T1000 (cell line): ENCODE measurements around the gene KCNQ4.

ENCODE experiments used
- DNase-seq: peaks from one replicate; lab custom pipeline; 2025; ENCODE audit warnings: mixed read lengths; lab: John Stamatoyannopoulos, UW

The KCNQ4 gene

GRCh38 chr1:40777224-40777970 is 6.2 kb upstream of the KCNQ4 start:
- no peak for DNase-seq

GRCh38 chr1:40780678-40781607 is 2.6 kb upstream of the KCNQ4 start:
- no peak for DNase-seq

- DNase-seq, result no peak
Measured at GRCh38 chr1:40781608-40781971, 2.0 kb upstream of the KCNQ4 start.

- no peak for DNase-seq
Measured at GRCh38 chr1:40782371-40782956, 1.1 kb upstream of the KCNQ4 start.

GRCh38 chr1:40784141-40784770 is 669 bp downstream of the KCNQ4 start:
- DNase-seq, result no peak

DNA sequence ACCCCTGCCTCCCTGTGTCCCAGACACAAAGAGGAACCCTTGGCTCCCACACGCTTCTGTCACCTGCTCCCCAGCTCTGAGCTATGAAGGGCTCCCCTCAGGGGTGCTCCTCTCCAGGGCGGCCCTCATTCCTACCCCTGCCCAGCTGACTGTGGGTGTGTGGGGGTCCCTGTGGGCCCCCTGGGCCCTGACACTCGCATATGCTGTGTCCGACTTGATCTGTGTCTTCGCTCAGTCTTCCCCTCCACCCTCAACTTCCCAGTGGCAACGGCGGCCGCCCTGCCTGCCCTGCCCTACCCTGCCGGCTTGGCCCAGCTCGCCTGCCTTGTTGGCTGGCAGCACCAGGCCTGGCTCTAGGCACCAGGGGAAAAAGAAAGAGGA is 1.2 kb downstream of the KCNQ4 start:
- no peak for DNase-seq

DNA sequence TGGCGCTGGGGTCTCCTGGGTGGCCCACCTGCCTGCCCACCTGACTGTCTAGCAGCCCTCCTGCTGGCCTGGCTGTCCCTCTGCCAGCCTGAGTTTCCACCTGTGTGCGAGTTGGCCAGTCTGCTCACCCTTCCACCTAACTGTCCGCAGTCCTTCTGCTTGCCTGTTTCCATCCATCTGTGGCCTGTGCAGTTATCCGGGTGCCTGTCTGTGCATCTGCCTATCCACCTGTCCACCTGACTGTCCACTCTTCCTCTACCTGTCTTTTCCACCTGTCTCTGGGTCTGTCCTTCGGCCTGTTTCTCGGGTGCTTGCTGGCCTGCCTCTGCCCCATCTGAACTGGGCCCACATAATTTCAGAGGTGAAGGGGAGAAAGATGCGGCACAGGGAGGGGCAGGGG is 1.9 kb downstream of the KCNQ4 start:
- no peak for DNase-seq

GRCh38 chr1:40786171-40786994 is 2.8 kb downstream of the KCNQ4 start:
- DNase-seq, result no peak

DNA sequence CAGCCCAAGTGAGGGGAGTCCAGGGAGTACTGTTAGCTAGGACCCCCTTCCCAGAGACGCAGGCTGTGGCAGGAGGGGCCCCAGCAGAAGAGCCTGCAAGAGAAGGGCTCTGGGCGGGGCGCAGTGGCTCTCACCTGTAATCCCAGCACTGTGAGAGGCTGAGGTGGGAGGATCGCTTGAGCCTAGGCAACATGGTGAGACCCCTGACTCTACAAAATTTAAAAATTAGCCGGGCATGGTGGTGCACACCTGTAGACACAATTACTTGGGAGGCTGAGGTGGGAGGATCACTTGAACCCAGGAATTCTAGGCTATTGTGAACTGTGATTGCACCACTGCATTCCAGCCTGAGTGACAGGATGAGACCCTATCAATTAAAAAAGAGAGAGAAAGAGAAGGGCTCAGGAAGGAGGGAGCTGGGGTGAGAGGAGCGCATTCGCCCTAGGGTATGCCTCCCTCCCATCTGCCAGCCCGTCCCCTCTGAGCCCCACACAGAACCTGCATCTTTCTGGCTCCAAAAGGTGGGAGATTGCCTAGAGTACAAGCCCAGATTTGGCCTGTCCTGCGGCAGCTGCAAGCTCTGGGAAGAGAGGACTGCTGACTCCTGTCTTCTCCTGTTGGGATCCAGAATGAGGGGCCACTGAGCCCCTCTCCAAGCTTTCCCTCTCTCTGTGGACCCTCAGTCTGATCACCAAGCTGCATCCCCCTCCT is 3.6 kb downstream of the KCNQ4 start:
- DNase-seq, result no peak

GRCh38 chr1:40787737-40788560 is 4.4 kb downstream of the KCNQ4 start:
- no peak for DNase-seq

GRCh38 chr1:40788561-40789341 is 5.2 kb downstream of the KCNQ4 start:
- DNase-seq, result no peak

GRCh38 chr1:40789342-40789598 is 5.7 kb downstream of the KCNQ4 start:
- no peak for DNase-seq

DNA sequence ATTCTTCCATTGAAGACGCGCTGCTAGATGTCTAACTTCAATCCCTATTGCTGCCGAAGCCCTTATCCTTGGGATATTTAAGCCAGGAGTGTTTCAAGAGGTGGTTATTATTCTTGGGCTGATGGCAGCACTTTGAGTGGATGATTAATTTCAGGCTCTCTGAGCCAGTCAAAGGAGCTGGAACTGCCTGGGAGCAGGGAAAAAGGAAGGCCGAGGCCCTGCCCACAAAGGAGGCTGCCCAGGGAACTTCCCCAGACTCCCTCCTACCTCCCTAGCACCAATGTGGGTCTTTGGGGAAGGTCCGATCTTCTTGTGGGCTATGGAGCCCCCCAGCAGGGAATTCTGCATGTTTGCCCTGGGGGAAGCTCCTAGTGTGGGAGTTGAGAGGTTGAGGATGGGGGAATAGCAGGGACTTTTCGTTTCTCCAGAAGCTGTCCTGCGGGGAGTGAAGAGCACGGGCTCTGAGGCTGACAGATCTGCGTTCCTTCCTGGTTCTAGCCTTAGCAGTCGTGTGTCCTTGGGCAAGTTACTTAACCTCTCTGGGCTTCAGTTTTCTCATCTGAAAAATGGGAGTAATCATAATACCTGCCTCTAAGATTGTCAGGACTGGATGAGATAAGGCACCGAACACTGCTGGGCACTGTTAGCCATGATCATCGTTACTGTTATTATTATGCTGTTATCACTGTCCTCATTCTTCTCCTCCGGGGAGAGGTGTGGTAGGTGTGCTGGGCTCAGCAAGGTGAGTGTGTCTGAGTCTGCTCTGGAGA is 6.3 kb downstream of the KCNQ4 start:
- DNase-seq, result no peak

GRCh38 chr1:40792036-40792435 is 8.4 kb downstream of the KCNQ4 start:
- DNase-seq, result no peak

GRCh38 chr1:40793617-40794016 is 10.0 kb downstream of the KCNQ4 start:
- DNase-seq, result no peak

DNA sequence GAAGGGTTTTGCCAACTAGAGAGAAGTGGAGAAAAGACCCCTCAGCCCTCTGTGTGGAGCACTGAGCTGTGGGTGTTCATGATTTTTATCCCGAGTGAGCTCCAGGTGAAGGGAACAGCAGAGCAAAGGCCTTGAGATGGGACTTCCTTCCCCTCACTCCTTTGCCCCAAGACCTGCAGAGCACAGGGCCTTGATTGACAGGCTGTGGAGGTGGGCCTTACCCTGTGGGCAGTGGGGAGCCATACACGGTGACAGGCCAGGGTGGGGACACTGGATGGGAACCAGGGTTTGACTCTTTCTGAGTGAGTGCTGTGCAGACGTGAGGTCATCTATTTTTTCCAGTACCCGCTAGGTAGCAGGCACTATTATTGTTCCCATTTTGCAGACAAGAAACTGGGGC is 10.5 kb downstream of the KCNQ4 start:
- DNase-seq, result no peak

- DNase-seq, result peak; percentile 40
Measured at GRCh38 chr1:40794974-40795715, 11.6 kb downstream of the KCNQ4 start.
